GM10266 (cell line): ENCODE results near the gene ROCK2.

Source experiments
- DNase-seq: peaks from one replicate; pipeline ENCODE4 v3.0.0; 2012; ENCODE audit errors: extremely low spot score
- TF ChIP-seq, protein P1 (sequence below): IDR thresholded peaks from 2 replicates; pipeline ENCODE4 v1.5.1; 2012; ENCODE audit warnings: mild to moderate bottlenecking, low read depth; ENCODE audit not compliant: control insufficient read depth, insufficient read depth; ENCODE audit errors: missing control alignments

Gene ROCK2

DNA sequence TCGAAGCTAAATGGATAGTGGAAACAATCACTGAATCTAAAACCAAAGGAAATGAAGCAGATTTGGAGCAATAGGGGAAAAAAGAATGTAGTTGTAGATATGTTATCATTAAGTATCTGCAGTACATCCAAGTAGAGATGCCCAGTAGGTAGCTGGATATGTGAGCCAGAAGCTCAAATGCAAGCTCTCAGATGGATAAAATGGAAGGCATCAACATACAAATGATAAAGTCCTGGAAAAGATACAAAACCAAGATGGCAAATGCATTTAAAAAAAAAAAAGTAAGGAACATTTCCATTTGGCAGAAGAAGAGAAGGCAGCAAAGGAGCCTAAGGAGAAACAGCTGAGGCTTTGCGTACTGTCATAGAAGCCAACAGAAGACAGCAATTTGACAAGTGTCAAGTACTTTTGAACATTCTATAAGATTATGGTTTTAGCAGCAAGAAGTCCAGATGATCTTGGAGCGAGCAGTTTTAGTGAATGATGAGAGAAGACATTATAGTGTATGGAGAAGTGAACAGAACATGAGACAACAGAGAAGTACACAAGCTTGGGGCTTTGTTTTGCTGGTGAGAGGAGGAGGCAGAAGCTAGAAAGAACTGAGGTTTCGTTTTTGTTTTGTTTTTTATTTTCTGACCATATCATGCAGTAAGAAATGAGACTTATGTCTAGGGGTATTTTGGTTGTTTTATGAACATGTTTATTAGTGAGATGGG is 18.3 kb downstream of the ROCK2 start:
- TF ChIP-seq, protein P1, sequence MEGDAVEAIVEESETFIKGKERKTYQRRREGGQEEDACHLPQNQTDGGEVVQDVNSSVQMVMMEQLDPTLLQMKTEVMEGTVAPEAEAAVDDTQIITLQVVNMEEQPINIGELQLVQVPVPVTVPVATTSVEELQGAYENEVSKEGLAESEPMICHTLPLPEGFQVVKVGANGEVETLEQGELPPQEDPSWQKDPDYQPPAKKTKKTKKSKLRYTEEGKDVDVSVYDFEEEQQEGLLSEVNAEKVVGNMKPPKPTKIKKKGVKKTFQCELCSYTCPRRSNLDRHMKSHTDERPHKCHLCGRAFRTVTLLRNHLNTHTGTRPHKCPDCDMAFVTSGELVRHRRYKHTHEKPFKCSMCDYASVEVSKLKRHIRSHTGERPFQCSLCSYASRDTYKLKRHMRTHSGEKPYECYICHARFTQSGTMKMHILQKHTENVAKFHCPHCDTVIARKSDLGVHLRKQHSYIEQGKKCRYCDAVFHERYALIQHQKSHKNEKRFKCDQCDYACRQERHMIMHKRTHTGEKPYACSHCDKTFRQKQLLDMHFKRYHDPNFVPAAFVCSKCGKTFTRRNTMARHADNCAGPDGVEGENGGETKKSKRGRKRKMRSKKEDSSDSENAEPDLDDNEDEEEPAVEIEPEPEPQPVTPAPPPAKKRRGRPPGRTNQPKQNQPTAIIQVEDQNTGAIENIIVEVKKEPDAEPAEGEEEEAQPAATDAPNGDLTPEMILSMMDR: no peak

DNA sequence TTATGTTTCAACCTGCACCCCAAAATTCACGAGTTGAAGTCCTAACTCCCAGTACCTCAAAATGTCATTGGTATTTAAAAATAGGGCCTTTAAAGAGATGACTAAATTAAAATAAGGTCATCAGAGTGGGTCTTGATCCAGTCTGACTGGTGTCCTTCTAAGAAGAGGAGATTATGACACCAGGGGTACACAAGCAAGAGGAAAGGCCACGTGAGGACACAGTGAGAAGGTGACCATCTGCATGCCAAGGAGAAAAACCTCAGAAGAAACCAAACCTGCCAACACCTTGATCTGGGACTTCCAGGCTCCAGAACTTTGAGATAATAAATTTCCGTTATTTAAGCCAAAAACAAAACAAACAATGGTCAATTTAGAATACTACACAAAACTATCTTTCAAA is 22.6 kb downstream of the ROCK2 start:
- DNase-seq: no peak
- TF ChIP-seq, protein P1: no peak

More for the DNA sequence above, 18.3 kb downstream of the ROCK2 start:
- DNase-seq: no peak

DNA sequence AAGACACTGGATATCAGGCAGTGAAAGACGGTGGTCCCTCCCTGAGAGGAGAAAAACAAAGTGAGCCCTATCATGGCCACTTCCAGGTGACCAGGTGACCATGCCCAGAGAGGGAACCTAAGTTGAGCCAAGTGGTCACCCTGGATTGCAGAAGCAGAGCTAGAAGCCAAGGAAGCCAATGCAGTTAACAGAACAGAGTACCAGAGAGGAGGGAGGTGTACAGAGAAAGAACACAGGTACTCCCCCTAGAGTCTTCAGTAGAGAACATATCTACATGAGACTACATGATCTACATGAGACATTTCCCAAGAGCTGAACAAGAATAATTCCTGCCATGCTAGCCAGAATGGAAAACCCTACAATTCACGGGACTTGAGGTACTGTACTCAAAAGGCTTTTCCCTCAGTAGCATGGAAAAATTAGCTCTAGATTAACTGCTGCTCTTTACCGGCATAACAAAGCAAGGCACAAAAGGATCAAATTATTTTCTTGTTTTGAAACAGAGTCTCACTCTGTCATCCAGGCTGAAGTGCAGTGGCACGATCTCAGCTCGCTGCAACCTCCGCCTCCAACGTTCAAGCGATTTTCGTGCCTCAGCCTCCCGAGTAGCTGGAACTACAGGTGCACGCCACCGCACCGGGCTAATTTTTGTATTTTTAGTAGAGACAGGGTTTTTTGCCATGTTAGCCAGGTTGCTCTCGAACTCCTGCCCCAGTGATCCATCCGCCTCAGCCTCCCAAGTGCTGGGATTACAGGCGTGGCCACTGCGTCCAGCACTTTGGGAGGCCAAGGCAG is 23.5 kb downstream of the ROCK2 start:
- TF ChIP-seq, protein P1: no peak
- DNase-seq: no peak

DNA sequence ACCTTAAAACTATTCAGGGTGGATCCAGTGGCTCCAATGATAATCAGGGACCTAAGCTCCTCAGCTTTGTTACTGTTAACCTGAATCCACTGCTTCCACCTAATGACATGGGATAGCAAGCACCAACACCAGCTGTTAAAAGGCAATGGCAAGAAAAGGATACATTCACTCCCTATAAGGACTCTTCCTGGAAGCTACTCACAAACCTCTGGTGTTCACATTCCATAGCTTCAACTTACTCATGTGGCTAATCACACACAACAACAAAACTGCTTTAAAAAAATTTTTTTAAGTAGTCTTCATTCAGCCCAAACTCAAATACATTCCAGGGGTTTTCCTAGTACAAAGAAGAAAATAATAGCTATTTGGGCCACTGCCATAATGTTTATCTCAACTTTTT is 24.5 kb downstream of the ROCK2 start:
- TF ChIP-seq, protein P1: no peak
- DNase-seq: no peak

GRCh38 chr2:11315074-11315705 is 29.2 kb downstream of the ROCK2 start:
- DNase-seq: no peak
- TF ChIP-seq, protein P1: no peak

DNA sequence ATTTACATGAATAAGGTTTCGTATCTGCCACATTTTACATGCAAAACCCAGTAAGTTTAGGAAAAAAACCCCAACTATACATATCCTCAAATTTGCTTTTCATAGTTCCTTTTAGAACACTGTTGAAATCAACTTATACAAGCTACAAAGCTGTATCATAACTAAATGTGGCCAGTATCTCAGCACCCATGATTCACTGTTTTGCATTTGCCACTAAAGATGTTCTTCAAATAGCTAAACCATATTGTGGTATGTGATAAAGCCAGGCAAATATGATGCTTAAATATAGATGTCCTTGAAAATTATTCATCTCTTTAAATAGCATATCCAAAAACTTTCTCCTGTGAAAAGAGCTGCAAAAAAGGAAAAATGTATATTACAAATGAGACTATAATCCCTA is 29.9 kb downstream of the ROCK2 start:
- no peak for DNase-seq
- TF ChIP-seq, protein P1: no peak
